Measurements from ENCODE around the gene MAGI2.
"Not testable (repeated sequence)": the region's sequence is repeated elsewhere in the genome, so short reads cannot be mapped to it uniquely, and the experiment has no call there.

Gene MAGI2

GRCh38 chr7:79453266-79453557 is 255 bp downstream of the MAGI2 start:
- FAIRE-seq (no peak), DNase-seq (ENCODE audit: insufficient read length, low spot score) (no peak)
- no peak for TF ChIP-seq POU2F2 (IDR thresholded peaks at IDR 0.05; ENCODE audit: low read depth, low read length)
- TF ChIP-seq TAF1 (IDR thresholded peaks at IDR 0.05; ENCODE audit: low read depth, low read length) = no peak
- TF ChIP-seq POLR2AphosphoS5 (IDR thresholded peaks at IDR 0.05; ENCODE audit: low read depth, low read length) = no peak
- no peak for TF ChIP-seq PAX5 (IDR thresholded peaks at IDR 0.05; ENCODE audit: insufficient read depth, low read length, severe bottlenecking)
- no peak for TF ChIP-seq SPI1 (IDR thresholded peaks at IDR 0.05; ENCODE audit: low read depth, low read length)
- no peak for TF ChIP-seq POLR2A (IDR thresholded peaks at IDR 0.05; ENCODE audit: low read depth, low read length)

DNA sequence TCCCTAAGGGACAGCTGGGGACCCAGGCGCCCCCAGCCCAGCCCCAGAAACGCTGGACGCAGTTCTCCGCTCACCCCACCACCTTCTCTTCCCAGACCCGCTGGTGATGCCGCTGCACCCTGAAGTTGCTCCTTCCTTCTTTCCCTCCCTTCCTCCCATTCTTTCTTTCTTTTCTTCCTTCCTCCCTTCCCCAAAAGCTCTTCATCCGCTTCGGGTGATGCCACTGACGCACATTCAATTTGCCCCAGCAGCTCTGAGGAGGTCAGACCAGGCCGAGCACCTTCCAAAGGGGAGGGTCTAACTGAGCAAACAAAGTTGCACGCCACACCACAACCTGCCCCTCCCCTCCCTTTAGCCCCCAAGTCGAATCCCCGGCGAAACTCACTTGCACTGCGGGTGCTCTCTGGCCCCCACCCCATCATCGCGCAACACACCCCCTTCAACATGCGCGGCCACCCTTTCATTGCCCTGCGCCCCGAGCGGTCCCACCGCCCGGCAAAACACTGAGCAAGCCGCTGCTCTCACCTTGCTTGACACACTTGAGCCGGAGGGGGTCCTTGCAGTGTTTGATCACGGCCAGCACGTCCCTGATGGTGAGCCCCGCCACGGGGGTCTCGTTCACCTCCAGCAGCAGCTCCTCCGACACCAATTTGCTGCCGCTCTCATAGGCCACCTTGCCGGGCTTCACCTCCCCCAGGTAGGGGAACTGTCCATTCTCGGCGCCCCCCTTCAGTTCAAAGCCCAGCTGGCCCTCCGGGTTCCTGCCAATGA is 787 bp downstream of the MAGI2 start:
- FAIRE-seq (no peak), DNase-seq (ENCODE audit: insufficient read length, low spot score) (no peak)
- TF ChIP-seq POU2F2 (IDR thresholded peaks at IDR 0.05; ENCODE audit: low read depth, low read length) (no peak), SPI1 (IDR thresholded peaks at IDR 0.05; ENCODE audit: low read depth, low read length) (no peak), POLR2AphosphoS5 (IDR thresholded peaks at IDR 0.05; ENCODE audit: low read depth, low read length) (no peak), POLR2A (IDR thresholded peaks at IDR 0.05; ENCODE audit: low read depth, low read length) (no peak), TAF1 (IDR thresholded peaks at IDR 0.05; ENCODE audit: low read depth, low read length) (no peak), PAX5 (IDR thresholded peaks at IDR 0.05; ENCODE audit: insufficient read depth, low read length, severe bottlenecking) (no peak)

DNA sequence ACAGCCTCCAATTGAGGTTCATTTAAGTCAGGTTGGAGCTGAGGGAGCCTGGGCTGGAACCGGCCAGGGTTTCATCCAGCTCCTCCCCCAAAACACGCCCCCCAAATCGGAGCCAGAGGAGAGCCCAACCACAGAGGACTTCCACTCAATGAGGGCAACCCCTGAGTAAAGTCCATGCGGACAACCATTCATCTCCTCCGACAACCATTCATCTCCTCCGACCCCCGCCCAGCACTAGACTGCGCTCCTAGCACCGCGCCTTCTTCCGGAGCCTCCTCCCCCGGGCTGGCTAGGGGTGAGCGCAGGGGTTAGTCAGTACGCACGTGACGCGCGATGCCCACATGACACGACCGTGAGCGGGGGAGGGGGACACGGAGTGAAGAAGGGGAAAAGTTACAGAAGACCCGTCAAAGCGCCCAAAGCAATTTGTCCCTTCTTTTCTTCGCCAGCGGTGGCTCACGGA is 1.4 kb downstream of the MAGI2 start:
- no peak for FAIRE-seq
- TF ChIP-seq TAF1 (IDR thresholded peaks at IDR 0.05; ENCODE audit: low read depth, low read length) (no peak), POLR2AphosphoS5 (IDR thresholded peaks at IDR 0.05; ENCODE audit: low read depth, low read length) (no peak), PAX5 (IDR thresholded peaks at IDR 0.05; ENCODE audit: insufficient read depth, low read length, severe bottlenecking) (no peak), POLR2A (IDR thresholded peaks at IDR 0.05; ENCODE audit: low read depth, low read length) (no peak), SPI1 (IDR thresholded peaks at IDR 0.05; ENCODE audit: low read depth, low read length) (no peak), POU2F2 (IDR thresholded peaks at IDR 0.05; ENCODE audit: low read depth, low read length) (no peak)
- DNase-seq (ENCODE audit: insufficient read length, low spot score) = no peak

GRCh38 chr7:79451580-79451979 is 1.9 kb downstream of the MAGI2 start:
- no peak for FAIRE-seq
- no peak for DNase-seq (ENCODE audit: insufficient read length, low spot score)
- TF ChIP-seq POLR2AphosphoS5 (IDR thresholded peaks at IDR 0.05; ENCODE audit: low read depth, low read length) (no peak), POLR2A (IDR thresholded peaks at IDR 0.05; ENCODE audit: low read depth, low read length) (no peak), SPI1 (IDR thresholded peaks at IDR 0.05; ENCODE audit: low read depth, low read length) (no peak), PAX5 (IDR thresholded peaks at IDR 0.05; ENCODE audit: insufficient read depth, low read length, severe bottlenecking) (no peak)

- not testable (repeated sequence) for FAIRE-seq; DNase-seq (ENCODE audit: insufficient read length, low spot score)
These were observed 10.7 kb downstream of the MAGI2 start for GRCh38 chr7:79442766-79443165.

DNA sequence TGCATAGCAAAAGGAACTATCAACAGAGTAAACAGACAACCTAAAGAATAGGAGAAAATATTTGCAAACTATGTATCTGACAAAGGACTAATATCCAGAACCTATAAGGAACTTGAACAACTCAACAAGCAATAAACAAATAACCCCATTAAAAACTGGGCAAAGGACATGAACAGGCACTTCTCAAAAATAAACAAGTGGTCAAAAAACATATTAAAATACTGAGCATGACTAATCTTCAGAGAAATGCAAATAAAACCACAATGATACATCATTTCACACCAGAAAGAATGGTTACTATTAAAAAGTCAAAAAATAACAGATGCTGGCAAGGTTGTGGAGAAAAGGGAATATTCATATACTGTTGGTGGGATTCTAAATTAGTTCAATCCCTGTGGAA is 17.1 kb downstream of the MAGI2 start:
- FAIRE-seq (no peak), DNase-seq (ENCODE audit: insufficient read length, low spot score) (no peak)
- TF ChIP-seq POLR2AphosphoS5 (IDR thresholded peaks at IDR 0.05; ENCODE audit: low read depth, low read length) (no peak), SPI1 (IDR thresholded peaks at IDR 0.05; ENCODE audit: low read depth, low read length) (no peak), POU2F2 (IDR thresholded peaks at IDR 0.05; ENCODE audit: low read depth, low read length) (no peak), TAF1 (IDR thresholded peaks at IDR 0.05; ENCODE audit: low read depth, low read length) (no peak), PAX5 (IDR thresholded peaks at IDR 0.05; ENCODE audit: insufficient read depth, low read length, severe bottlenecking) (no peak), POLR2A (IDR thresholded peaks at IDR 0.05; ENCODE audit: low read depth, low read length) (no peak)

- no peak for FAIRE-seq
- no peak for TF ChIP-seq POLR2A (IDR thresholded peaks at IDR 0.05; ENCODE audit: low read depth, low read length)
- no peak for TF ChIP-seq POLR2AphosphoS5 (IDR thresholded peaks at IDR 0.05; ENCODE audit: low read depth, low read length)
- no peak for TF ChIP-seq PAX5 (IDR thresholded peaks at IDR 0.05; ENCODE audit: insufficient read depth, low read length, severe bottlenecking)
- no peak for TF ChIP-seq SPI1 (IDR thresholded peaks at IDR 0.05; ENCODE audit: low read depth, low read length)
- no peak for TF ChIP-seq POU2F2 (IDR thresholded peaks at IDR 0.05; ENCODE audit: low read depth, low read length)
- no peak for TF ChIP-seq TAF1 (IDR thresholded peaks at IDR 0.05; ENCODE audit: low read depth, low read length)
These were observed 18.6 kb downstream of the MAGI2 start for GRCh38 chr7:79434867-79435266.

DNA sequence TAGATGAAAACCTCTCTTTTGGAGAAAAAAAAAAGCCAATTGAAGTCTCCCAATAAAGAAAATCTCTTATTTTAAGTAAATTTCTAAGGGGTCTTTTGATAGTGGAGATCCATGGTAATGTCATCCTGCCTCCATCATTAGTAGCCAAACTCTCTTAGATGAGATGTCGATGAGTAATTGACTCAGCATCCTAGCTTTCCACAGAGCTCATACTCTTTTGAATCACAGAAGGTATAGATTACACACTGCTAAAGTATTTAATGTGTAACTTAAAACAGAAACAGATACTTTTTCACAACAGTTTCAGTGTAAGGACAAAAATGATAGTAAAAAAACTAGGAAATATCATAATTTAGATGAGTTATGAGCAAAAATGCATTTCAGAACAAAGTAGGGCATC is 19.4 kb downstream of the MAGI2 start:
- no peak for DNase-seq (ENCODE audit: insufficient read length, low spot score)
- TF ChIP-seq POLR2A (IDR thresholded peaks at IDR 0.05; ENCODE audit: low read depth, low read length) (no peak), POU2F2 (IDR thresholded peaks at IDR 0.05; ENCODE audit: low read depth, low read length) (no peak), SPI1 (IDR thresholded peaks at IDR 0.05; ENCODE audit: low read depth, low read length) (no peak)
- no peak for FAIRE-seq

More at GRCh38 chr7:79434867-79435266, 18.6 kb downstream of the MAGI2 start:
- no peak for DNase-seq (ENCODE audit: insufficient read length, low spot score)

GRCh38 chr7:79430391-79430790 is 23.1 kb downstream of the MAGI2 start:
- TF ChIP-seq POU2F2 (IDR thresholded peaks at IDR 0.05; ENCODE audit: low read depth, low read length) (no peak), PAX5 (IDR thresholded peaks at IDR 0.05; ENCODE audit: insufficient read depth, low read length, severe bottlenecking) (no peak), SPI1 (IDR thresholded peaks at IDR 0.05; ENCODE audit: low read depth, low read length) (no peak), POLR2A (IDR thresholded peaks at IDR 0.05; ENCODE audit: low read depth, low read length) (no peak), TAF1 (IDR thresholded peaks at IDR 0.05; ENCODE audit: low read depth, low read length) (no peak), POLR2AphosphoS5 (IDR thresholded peaks at IDR 0.05; ENCODE audit: low read depth, low read length) (no peak)
- FAIRE-seq = no peak
- DNase-seq (ENCODE audit: insufficient read length, low spot score) = no peak

DNA sequence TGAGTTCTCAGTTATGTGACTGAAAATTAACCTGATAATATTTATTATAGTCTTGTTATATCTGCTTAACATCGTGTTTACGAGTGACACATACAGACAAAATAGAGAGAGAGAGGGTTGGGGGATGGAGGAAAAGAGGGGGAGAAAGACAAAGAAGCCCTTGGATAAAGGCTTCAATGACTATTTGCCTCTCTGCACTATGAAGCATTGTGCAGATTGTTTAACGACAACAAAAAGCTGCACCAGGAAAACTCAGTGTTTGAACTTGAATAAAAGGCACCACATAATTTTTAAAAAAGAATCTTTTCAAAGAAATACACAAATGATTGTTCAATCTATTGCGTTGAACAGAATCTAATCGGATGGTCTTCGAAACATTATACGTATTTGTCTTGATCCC is 27.8 kb downstream of the MAGI2 start:
- FAIRE-seq = no peak
- no peak for DNase-seq (ENCODE audit: insufficient read length, low spot score)
- TF ChIP-seq POLR2AphosphoS5 (IDR thresholded peaks at IDR 0.05; ENCODE audit: low read depth, low read length) (no peak), PAX5 (IDR thresholded peaks at IDR 0.05; ENCODE audit: insufficient read depth, low read length, severe bottlenecking) (no peak), SPI1 (IDR thresholded peaks at IDR 0.05; ENCODE audit: low read depth, low read length) (no peak), POU2F2 (IDR thresholded peaks at IDR 0.05; ENCODE audit: low read depth, low read length) (no peak), POLR2A (IDR thresholded peaks at IDR 0.05; ENCODE audit: low read depth, low read length) (no peak), TAF1 (IDR thresholded peaks at IDR 0.05; ENCODE audit: low read depth, low read length) (no peak)

Data from GM12891 (cell line).